GM10248 (cell line): ENCODE results near the gene ZNRF3.

Source experiments
- CTCF ChIA-PET: fragments of 300-600 bp; sonication (Branson Sonifier 250); formaldehyde crosslinking; extraction: SDS; loops from one replicate; lab custom pipeline; 2021; ENCODE audit warnings: antibody characterized with exemption; lab: Yijun Ruan, JAX
- POLR2A ChIA-PET: fragments of 350-650 bp; sonication (Branson Sonifier 250); formaldehyde crosslinking; extraction: SDS; loops from one replicate; lab custom pipeline; 2020; ENCODE audit warnings: antibody characterized with exemption; lab: Yijun Ruan, JAX
- DNase-seq: peaks from one replicate; pipeline ENCODE4 v3.0.0; 2012; ENCODE audit errors: extremely low spot score
- TF ChIP-seq, protein P1 (sequence below): IDR thresholded peaks from 2 replicates; pipeline ENCODE4 v1.5.1; 2012; ENCODE audit warnings: mild to moderate bottlenecking, low read depth; ENCODE audit errors: extremely low read depth, missing control alignments, control extremely low read depth

Gene ZNRF3

DNA sequence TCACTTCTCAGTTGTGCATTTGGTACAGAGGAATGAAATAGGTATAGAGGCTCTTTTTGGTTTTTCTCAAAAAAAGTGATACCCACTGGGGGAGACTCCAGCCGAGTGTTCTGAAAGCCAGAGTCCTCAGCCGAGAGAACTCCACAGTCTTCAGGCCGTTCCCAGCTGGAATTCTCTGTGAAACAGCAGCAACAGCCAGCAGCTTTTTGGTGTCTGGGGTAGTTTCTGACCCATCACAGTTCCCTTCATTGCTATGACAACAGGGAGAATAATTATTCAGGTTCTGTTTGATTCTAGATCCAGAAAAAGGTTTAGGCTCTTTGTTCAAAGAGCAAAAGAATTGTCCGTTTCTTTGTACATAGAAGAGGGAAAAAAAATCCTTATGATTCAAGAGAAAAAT lies 93.7 kb downstream of the ZNRF3 start:
- no peak for DNase-seq
- ChIA-PET CTCF (no interaction called here), POLR2A (no interaction called here)
- TF ChIP-seq, protein P1, sequence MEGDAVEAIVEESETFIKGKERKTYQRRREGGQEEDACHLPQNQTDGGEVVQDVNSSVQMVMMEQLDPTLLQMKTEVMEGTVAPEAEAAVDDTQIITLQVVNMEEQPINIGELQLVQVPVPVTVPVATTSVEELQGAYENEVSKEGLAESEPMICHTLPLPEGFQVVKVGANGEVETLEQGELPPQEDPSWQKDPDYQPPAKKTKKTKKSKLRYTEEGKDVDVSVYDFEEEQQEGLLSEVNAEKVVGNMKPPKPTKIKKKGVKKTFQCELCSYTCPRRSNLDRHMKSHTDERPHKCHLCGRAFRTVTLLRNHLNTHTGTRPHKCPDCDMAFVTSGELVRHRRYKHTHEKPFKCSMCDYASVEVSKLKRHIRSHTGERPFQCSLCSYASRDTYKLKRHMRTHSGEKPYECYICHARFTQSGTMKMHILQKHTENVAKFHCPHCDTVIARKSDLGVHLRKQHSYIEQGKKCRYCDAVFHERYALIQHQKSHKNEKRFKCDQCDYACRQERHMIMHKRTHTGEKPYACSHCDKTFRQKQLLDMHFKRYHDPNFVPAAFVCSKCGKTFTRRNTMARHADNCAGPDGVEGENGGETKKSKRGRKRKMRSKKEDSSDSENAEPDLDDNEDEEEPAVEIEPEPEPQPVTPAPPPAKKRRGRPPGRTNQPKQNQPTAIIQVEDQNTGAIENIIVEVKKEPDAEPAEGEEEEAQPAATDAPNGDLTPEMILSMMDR = no peak

DNA sequence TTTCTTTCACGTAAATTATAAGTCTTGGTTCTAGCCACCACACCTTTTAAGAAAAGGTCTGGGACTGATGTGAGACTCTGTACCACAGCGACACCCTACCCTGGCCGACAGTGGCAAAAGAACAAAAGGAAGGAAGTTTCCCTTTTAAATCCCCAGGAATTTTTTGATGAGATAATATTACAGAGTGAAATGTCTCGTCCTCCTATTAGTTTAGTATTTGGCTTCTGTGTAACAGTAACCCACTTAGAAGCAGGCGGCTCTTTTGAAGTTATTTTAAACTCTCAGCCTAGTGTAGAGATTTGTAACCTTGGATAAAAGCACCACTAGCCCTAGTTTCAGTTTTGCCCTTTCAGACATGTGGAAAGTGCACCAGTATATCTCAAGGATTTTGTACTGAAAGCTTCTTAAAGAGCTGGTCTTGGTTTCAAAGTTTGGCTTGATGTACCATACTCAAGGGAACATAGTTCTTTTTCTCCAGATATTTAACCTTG lies 94.2 kb downstream of the ZNRF3 start:
- POLR2A ChIA-PET = no interaction called here
- no peak for DNase-seq
- CTCF ChIA-PET = no interaction called here
- TF ChIP-seq, protein P1 = no peak

DNA sequence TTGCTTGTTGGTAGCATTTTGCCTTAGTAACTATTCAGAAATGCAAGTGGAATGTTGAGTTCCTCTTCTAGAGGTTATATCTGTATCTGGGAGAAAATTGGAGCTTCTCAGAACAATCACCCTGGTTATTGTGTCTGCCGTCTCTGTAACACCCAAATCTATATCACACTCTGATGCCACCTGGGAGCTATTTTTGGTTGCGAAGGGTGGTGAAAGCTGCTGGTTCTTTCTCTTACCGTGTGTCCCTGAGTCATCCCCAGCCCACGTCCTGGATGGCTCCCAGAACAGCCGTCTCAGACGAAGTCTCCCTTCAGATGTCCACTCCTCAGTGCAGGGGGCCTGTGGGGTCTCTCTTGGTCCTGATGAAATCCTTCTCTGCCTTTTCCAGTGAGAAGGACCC lies 94.8 kb downstream of the ZNRF3 start:
- TF ChIP-seq, protein P1 = no peak
- DNase-seq = no peak
- ChIA-PET CTCF (no interaction called here), POLR2A (no interaction called here)

DNA sequence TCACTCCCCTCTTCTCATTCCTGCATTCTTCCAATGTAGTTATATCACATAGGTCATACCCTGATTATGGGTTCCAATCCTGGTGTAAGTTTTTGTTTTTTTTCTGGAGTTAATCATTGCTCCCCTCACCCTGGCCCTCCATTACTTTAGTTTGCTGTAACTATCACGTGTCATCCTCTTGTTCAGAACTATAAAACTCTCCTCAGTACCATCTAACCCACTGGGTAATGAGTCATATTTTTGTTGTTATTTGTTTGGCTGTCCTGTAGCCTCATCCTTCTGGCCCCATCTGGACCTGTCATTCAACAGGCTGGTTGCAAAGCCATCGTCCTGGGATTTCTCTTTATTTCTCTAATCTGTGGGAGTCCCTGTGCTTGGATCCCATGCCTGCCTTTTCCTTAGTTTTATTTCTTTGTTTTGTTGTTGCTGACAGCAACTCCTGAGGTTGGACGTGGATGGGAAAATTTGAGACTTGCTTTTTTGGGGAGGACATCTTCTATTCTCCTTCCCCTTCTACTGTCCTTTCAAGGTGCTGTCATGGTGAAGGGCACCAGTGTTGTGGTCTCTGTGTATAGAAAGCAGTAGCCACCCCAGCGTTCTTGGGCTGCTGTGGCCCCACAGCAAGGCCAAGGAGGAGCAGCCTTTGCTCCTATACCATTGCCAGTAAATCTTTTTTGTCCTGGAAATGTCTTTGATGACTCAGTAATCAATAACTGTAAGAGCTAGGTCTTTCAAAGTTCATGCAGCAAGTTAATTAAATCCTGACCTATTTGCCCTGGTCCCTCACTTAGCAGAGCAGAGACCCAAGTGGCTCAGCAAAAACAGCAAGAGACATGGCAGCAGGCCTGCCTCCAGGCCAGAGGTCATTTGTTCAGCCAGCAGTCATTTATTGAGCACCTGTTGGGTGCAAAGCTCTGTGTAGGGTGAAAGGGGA lies 95.8 kb downstream of the ZNRF3 start:
- ChIA-PET POLR2A (no interaction called here), CTCF (interaction anchor here (1.6 kb wide), 1 partner anchor 33 kb away, joined by 3 read pairs; no protein-coding TSS in a partner anchor)
- DNase-seq = no peak
- TF ChIP-seq, protein P1 = no peak

DNA sequence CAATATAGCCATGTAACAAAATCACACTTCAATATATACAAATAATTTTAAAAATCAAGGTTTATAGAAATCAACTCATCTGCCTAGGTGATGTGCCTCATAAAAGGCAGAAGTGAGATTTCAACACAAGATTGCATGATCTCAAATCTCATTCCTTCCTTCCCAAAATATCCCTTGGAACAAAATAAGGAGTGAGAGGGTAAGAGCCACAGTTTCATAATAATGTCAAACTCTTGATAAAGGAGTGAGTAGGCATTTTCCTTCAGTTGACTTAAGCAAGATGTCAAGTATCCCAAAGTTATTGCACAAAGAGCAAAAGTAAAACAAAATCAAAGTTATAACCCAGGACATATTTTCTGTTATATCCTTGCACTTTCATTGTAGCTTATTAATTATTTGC lies 97.0 kb downstream of the ZNRF3 start:
- DNase-seq = no peak
- ChIA-PET POLR2A (no interaction called here), CTCF (interaction anchor here (1.4 to 1.6 kb wide), 2 partner anchors 11 to 32 kb away, joined by 3 read pairs; no protein-coding TSS in a partner anchor)
- TF ChIP-seq, protein P1 = no peak

DNA sequence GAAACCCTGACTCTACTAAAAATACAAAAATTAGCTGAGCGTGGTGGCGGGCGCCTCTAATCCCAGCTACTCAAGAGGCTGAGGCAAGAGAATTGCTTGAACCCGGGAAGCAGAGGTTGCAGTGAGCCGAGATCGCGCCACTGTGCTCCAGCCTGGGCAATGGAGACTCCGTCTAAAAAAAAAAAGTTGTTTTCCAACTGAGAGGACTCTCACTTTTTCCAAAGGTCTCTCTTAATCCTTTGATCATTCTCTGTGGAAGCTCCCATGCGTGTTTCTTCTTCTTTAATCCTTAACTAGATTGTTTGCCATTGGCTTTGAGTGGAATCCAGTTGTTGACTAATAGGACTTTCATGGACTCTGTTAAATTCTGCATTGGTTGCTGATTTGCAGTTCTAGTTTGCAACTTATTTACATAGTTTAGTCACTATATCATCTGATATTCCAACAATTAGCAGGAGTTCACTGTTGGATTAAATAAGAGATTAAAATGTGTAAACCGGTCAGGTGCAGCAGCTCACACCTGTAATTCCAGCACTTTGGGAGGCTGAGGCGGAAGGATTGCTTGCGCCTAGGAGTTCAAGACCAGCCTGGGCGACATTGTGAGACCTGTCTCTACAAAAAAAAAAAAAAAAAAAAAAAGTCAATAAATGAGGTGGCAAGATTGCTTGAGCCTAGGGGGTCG lies 98.6 kb downstream of the ZNRF3 start:
- TF ChIP-seq, protein P1 = no peak
- no peak for DNase-seq
- ChIA-PET POLR2A (no interaction called here), CTCF (no interaction called here)
